ENCODE results near the gene TRIM17.

GRCh38 chr1:228450200-228450599 is 33.5 kb upstream of the TRIM17 start:
- TF ChIP-seq CTCF (IDR thresholded peaks at IDR 0.05; ENCODE audit: poor library complexity, severe bottlenecking) = no peak
- TF ChIP-seq EZH2 (IDR thresholded peaks at IDR 0.05; ENCODE audit: borderline replicate concordance, insufficient read depth, low read length, poor library complexity, severe bottlenecking) = no peak
- no peak for TF ChIP-seq TAF1 (IDR thresholded peaks at IDR 0.05; ENCODE audit: low read depth)
- TF ChIP-seq POLR2AphosphoS5 (IDR thresholded peaks at IDR 0.05) = no peak
- no peak for TF ChIP-seq EP300 (conservative IDR thresholded peaks at IDR 0.05; ENCODE audit: poor library complexity, severe bottlenecking)
